K562 (cell line): ENCODE data around the gene MRPL48. TPM values are rescaled to one million over a fixed set of nuclear protein-coding genes. Genes with fewer than 3 reads are reported as not detected.
A peak's percentile ranks its signal among the peaks of the same experiment; 100 is the strongest.

Source experiments
- CAMTA2 ChIP-seq: fragments of 250-450 bp; sonication (Bioruptor Pico); conservative IDR thresholded peaks from 2 replicates; pipeline ENCODE4 v1.5.1; 2022
- CHCHD3 ChIP-seq: fragments of 250-450 bp; sonication (Bioruptor Pico); IDR thresholded peaks from 2 replicates; pipeline ENCODE4 v2.1.2; 2022; ENCODE audit warnings: mild to moderate bottlenecking
- CSDE1 ChIP-seq, 2 experiments: fragments of 450-650 bp; IDR thresholded peaks; 2 replicates each; pipeline ENCODE4 v1.6.1; 2016; ENCODE audit warnings: mild to moderate bottlenecking in 1 of 2
- FOXA3 ChIP-seq, 2 experiments: fragments of 450-650 bp in 1 of 2; sonication (generic) in 1 of 2; formaldehyde crosslinking; IDR thresholded peaks in 1 of 2; conservative IDR thresholded peaks in 1 of 2; 2 replicates each; pipeline versions ENCODE4 v1.4.0 to v1.8.0; 2020 to 2022; ENCODE audit warnings: mild to moderate bottlenecking in 2 of 2, missing genetic modification reagents in 1 of 2
- HDAC2 ChIP-seq: fragments of 450-650 bp; IDR thresholded peaks from 2 replicates; pipeline ENCODE4 v1.6.1; 2016; ENCODE audit warnings: mild to moderate bottlenecking
- HMGN3 ChIP-seq: IDR thresholded peaks from 2 replicates; pipeline ENCODE4 v1.6.1; 2011; ENCODE audit warnings: borderline replicate concordance, low read depth, mild to moderate bottlenecking, mixed read lengths, low read length; ENCODE audit not compliant: insufficient read length; ENCODE audit errors: extremely low read depth
- L3MBTL2 ChIP-seq: fragments of 450-650 bp; IDR thresholded peaks from 2 replicates; pipeline ENCODE4 v1.6.1; 2016; ENCODE audit warnings: mild to moderate bottlenecking, moderate library complexity
- MTA3 ChIP-seq: fragments of 450-650 bp; formaldehyde crosslinking; IDR thresholded peaks from 2 replicates; pipeline ENCODE4 v1.6.1; 2017; ENCODE audit warnings: mild to moderate bottlenecking, borderline replicate concordance
- NFE2 ChIP-seq: IDR thresholded peaks from 2 replicates; pipeline ENCODE4 v1.6.1; 2014; ENCODE audit warnings: antibody characterized with exemption, low read depth
- PML ChIP-seq: IDR thresholded peaks from 2 replicates; pipeline ENCODE4 v1.6.1; 2012; ENCODE audit warnings: low read length, inconsistent platforms
- RBFOX2 ChIP-seq: fragments of 200-400 bp; formaldehyde crosslinking; IDR thresholded peaks from 2 replicates; pipeline ENCODE4 v1.6.1; 2017; ENCODE audit warnings: low read depth, mild to moderate bottlenecking, low read length, moderate library complexity
- RCOR1 ChIP-seq, 2 experiments: IDR thresholded peaks; 2 replicates each; pipeline ENCODE4 v1.6.1; 2012; ENCODE audit warnings: low read depth in 2 of 2, low read length in 2 of 2, borderline replicate concordance in 1 of 2, improper control_type of control experiment in 1 of 2
- RFX5 ChIP-seq: IDR thresholded peaks from 2 replicates; pipeline ENCODE4 v1.6.1; 2011; ENCODE audit warnings: low read depth, mild to moderate bottlenecking, improper control_type of control experiment, low read length
- SMAD4 ChIP-seq: fragments of 250-450 bp; sonication (Bioruptor Pico); conservative IDR thresholded peaks from 2 replicates; pipeline ENCODE4 v1.8.0; 2021; ENCODE audit warnings: inconsistent platforms, mild to moderate bottlenecking, moderate library complexity
- TRIM28 ChIP-seq: fragments of 450-650 bp; IDR thresholded peaks from 2 replicates; pipeline ENCODE4 v1.6.1; 2017
- ZFPM2 ChIP-seq: fragments of 250-450 bp; sonication (Bioruptor Pico); IDR thresholded peaks from 2 replicates; pipeline ENCODE4 v1.5.1; 2022; ENCODE audit warnings: mild to moderate bottlenecking
- ZNF24 ChIP-seq: fragments of 450-650 bp; IDR thresholded peaks from 2 replicates; pipeline ENCODE4 v1.6.1; 2016
- polyA plus RNA-seq, 8 experiments: library from polyadenylated mRNA; depleted of rRNA in 4 of 8; stranded (reverse) in 5 of 8; unstranded in 3 of 8; fragments of >200 nt; fragmentation: Nextera tagmentation in 2 of 8; fragmentation: Illumina TruSeq in 1 of 8; extraction: Ambion mirVana in 2 of 8; extraction: Trizol in 1 of 8; gene quantifications; 2 replicates each; pipeline versions ENCODE4 v1.2.1 to v1.2.3, GENCODE V29; 2011 to 2014; ENCODE audit warnings: inconsistent platforms in 1 of 8, missing spikeins in 1 of 8
- total RNA-seq, 7 experiments: library from RNA; depleted of rRNA in 6 of 7; stranded (reverse); fragments of >200 nt in 6 of 7; fragmentation: Illumina TruSeq in 2 of 7; extraction: Trizol in 2 of 7; gene quantifications; 2 replicates each; pipeline versions ENCODE4 v1.2.1 to v1.2.3, GENCODE V29; 2011 to 2021; ENCODE audit warnings: low replicate concordance in 1 of 7
- TF ChIP-seq, protein P1 (sequence below), 2 experiments: fragments of 450-650 bp; formaldehyde crosslinking in 1 of 2; IDR thresholded peaks; 2 replicates each; pipeline versions ENCODE4 v1.4.0 to v1.6.1; 2014 to 2020; ENCODE audit warnings: mild to moderate bottlenecking in 2 of 2, borderline replicate concordance in 1 of 2, low read depth in 1 of 2
- TF ChIP-seq, protein P2 (sequence below): fragments of 250-450 bp; sonication (Bioruptor Pico); IDR thresholded peaks from 2 replicates; pipeline ENCODE4 v1.9.0; 2021; ENCODE audit warnings: mild to moderate bottlenecking

The MRPL48 gene
- total and polyA plus RNA-seq, 9 of the 15 experiments (the other 6 are each of a cell fraction or from before 2014, with no cell fraction given) = 66.0 to 237 (median 104) TPM

DNA sequence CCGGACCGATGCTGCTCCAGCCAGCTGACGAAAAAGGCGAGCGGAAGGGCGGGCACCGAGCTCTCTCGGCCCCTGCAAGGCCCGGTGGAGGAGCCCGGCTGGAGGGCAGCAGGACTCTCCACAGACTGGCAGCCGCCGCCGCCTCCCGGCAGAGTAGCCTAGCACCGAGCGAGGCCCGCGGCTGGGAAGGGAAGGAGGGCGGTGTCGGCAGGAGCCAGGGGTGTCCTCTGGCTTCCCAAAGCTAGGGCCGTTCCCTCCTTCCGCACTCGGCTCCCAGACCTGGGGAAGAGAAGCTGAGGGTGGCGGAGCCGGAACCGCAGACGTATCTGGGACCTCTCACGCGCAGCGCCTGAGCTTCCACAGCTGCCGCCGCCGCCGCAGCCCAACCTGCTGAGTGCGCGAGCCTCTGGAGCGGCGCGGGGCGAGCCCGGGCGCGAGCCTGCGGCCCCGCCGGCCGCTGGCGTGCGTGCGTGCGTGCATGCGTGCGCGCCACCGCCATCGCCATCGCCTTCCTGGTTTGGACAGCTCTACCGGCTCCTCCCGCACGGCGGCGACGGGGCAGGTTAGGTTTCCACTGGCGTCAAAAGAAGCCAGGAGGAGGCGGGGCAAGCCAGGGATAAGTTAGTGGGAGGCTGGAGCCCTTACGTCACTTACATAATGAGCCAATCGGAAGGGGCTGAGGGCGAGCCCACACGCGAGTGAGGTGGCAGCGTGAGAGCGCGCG lies 26.8 kb upstream of the MRPL48 start, which contains the start of gene RAB6A (continued):
- TF ChIP-seq, protein P1, sequence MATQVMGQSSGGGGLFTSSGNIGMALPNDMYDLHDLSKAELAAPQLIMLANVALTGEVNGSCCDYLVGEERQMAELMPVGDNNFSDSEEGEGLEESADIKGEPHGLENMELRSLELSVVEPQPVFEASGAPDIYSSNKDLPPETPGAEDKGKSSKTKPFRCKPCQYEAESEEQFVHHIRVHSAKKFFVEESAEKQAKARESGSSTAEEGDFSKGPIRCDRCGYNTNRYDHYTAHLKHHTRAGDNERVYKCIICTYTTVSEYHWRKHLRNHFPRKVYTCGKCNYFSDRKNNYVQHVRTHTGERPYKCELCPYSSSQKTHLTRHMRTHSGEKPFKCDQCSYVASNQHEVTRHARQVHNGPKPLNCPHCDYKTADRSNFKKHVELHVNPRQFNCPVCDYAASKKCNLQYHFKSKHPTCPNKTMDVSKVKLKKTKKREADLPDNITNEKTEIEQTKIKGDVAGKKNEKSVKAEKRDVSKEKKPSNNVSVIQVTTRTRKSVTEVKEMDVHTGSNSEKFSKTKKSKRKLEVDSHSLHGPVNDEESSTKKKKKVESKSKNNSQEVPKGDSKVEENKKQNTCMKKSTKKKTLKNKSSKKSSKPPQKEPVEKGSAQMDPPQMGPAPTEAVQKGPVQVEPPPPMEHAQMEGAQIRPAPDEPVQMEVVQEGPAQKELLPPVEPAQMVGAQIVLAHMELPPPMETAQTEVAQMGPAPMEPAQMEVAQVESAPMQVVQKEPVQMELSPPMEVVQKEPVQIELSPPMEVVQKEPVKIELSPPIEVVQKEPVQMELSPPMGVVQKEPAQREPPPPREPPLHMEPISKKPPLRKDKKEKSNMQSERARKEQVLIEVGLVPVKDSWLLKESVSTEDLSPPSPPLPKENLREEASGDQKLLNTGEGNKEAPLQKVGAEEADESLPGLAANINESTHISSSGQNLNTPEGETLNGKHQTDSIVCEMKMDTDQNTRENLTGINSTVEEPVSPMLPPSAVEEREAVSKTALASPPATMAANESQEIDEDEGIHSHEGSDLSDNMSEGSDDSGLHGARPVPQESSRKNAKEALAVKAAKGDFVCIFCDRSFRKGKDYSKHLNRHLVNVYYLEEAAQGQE (IDR thresholded peaks at IDR 0.05; ENCODE audit: borderline replicate concordance) = peak; percentile 68
- TF ChIP-seq, protein P1 (CRISPR knock-in tag; IDR thresholded peaks at IDR 0.05; ENCODE audit: low read depth) = peak; percentile 80
- TF ChIP-seq CSDE1 (IDR thresholded peaks at IDR 0.05) (no peak), RBFOX2 (peak; percentile 92), TRIM28 (no peak; the same call in 1 of the 2 replicates), L3MBTL2 (peak; percentile 84), MTA3 (peak; percentile 81; the same call in 1 of the 2 replicates), HMGN3 (peak; percentile 89), FOXA3 (CRISPR knock-in tag; conservative IDR thresholded peaks at IDR 0.05 in 1 of 2, IDR thresholded peaks at IDR 0.05 in 1 of 2) (0 out of 4 replicates have a peak, but pooled peaks of 1 of the 2 experiments have one; percentile 20), ZFPM2 (CRISPR knock-in tag) (no peak), ZNF24 (peak; percentile 48; the same call in 1 of the 2 replicates), HDAC2 (no peak), NFE2 (peak; percentile 38), CHCHD3 (CRISPR knock-in tag) (no peak), RFX5 (peak; percentile 45; the same call in 1 of the 2 replicates), PML (0 out of 2 replicates have a peak, but pooled peaks have one; percentile 59), SMAD4 (CRISPR knock-in tag) (peak; percentile 77), CAMTA2 (no peak; the same call in 1 of the 2 replicates), RCOR1 (IDR thresholded peaks at IDR 0.05; ENCODE audit: borderline replicate concordance in 1 of 2, low read depth in 2 of 2, low read length in 2 of 2) (peak in 1 of 2 experiments; percentile 56; a peak in 1 of 4 replicates)
- TF ChIP-seq, protein P2, sequence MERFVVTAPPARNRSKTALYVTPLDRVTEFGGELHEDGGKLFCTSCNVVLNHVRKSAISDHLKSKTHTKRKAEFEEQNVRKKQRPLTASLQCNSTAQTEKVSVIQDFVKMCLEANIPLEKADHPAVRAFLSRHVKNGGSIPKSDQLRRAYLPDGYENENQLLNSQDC (CRISPR knock-in tag) = peak; percentile 84
